K562 (cell line): ENCODE data around the gene TAF1B. TPM values are rescaled to one million over a fixed set of nuclear protein-coding genes. Genes with fewer than 3 reads are reported as not detected.

Experiments
- ATAC-seq: fragments of 200-7000 bp; cut with Tn5 transposase; 3 replicates; pipeline ENCODE4 v1.9.1; 2020; ENCODE audit warnings: moderate library complexity
- BruUV-seq: library from RNA; stranded (reverse); fragments of 400-500 nt; replicated peaks from 2 replicates; lab custom pipeline; 2021; lab: Mats Ljungman, UMichigan
- CTCF ChIA-PET: fragments of 300-600 bp; formaldehyde crosslinking; extraction: SDS; loops from one replicate; lab custom pipeline; 2021; ENCODE audit warnings: low intra/inter-chr PET ratio; lab: Yijun Ruan, JAX
- POLR2A ChIA-PET: fragments of 300-600, 350-650 bp; sonication (Branson Sonifier 250); formaldehyde crosslinking; extraction: SDS; loops from one replicate; lab custom pipeline; 2021; ENCODE audit warnings: antibody characterized with exemption, inconsistent platforms; lab: Yijun Ruan, JAX
- DNase-seq, 4 experiments: peaks; one replicate each; pipeline versions ENCODE4 v3.0.0 to v3.0.0-alpha.2; 2011 to 2018; ENCODE audit warnings: low spot score in 3 of 4, mixed read lengths in 3 of 4; ENCODE audit errors: extremely low read depth in 1 of 4
- FAIRE-seq: peaks from 2 replicates; lab custom pipeline; 2011; peaks lifted over from hg19 to GRCh38; lab: Jason Lieb, UNC
- H2AFZ ChIP-seq: 2 replicates; pipeline ENCODE4 v1.6.0; 2011; ENCODE audit warnings: low read depth, low read length, control low read depth, inconsistent platforms
- H3K27ac ChIP-seq: fragments of 200-600 bp; 3 replicates; pipeline ENCODE4 v1.8.0; 2011; ENCODE audit warnings: low read depth, mild to moderate bottlenecking, control low read depth, inconsistent platforms, low read length, moderate library complexity, mixed read lengths; ENCODE audit errors: extremely low read depth
- H3K27me3 ChIP-seq, 2 experiments: fragments of 300-600 bp in 1 of 2; 2 replicates in 1 of 2; 3 replicates in 1 of 2; pipeline versions ENCODE4 v1.6.0 to v1.8.0; 2011; ENCODE audit warnings: inconsistent platforms in 2 of 2, low read length in 2 of 2, mild to moderate bottlenecking in 1 of 2, mixed read lengths in 1 of 2, moderate library complexity in 1 of 2; ENCODE audit not compliant: control insufficient read depth in 2 of 2, insufficient read depth in 2 of 2
- H3K36me3 ChIP-seq: fragments of 300-600 bp; 3 replicates; pipeline ENCODE4 v1.8.0; 2011; ENCODE audit warnings: mild to moderate bottlenecking, low read length, inconsistent platforms; ENCODE audit not compliant: control insufficient read depth, insufficient read depth
- H3K4me1 ChIP-seq, 2 experiments: fragments of 200-600 bp in 1 of 2; replicated peaks in 1 of 2; 2 replicates in 1 of 2; 3 replicates in 1 of 2; pipeline versions ENCODE4 v1.5.1 to v1.8.0; 2011; ENCODE audit warnings: inconsistent platforms in 2 of 2, low read length in 2 of 2, mild to moderate bottlenecking in 1 of 2, mixed read lengths in 1 of 2, moderate library complexity in 1 of 2; ENCODE audit not compliant: control insufficient read depth in 2 of 2, insufficient read depth in 2 of 2
- H3K4me2 ChIP-seq: 2 replicates; pipeline ENCODE4 v1.6.1; 2011; ENCODE audit warnings: low read length, control low read depth, inconsistent platforms, mixed read lengths; ENCODE audit not compliant: insufficient read depth
- H3K4me3 ChIP-seq: fragments of 200-600 bp; sonication (generic), shearing (Covaris generic); 2 replicates; pipeline ENCODE4 v1.5.1; 2016; ENCODE audit warnings: control low read depth, inconsistent platforms
- H3K79me2 ChIP-seq: fragments of 200-600 bp; 3 replicates; pipeline ENCODE4 v1.8.0; 2011; ENCODE audit warnings: low read length, inconsistent platforms; ENCODE audit not compliant: control insufficient read depth, insufficient read depth
- H3K9ac ChIP-seq, 2 experiments: 2 replicates each; pipeline versions ENCODE4 v1.6.0 to v1.6.1; 2011; ENCODE audit warnings: low read depth in 2 of 2, low read length in 2 of 2, control low read depth in 1 of 2, inconsistent platforms in 1 of 2, mild to moderate bottlenecking in 1 of 2, mixed read lengths in 1 of 2; ENCODE audit not compliant: insufficient read depth in 1 of 2
- H3K9me1 ChIP-seq: one replicate; pipeline ENCODE4 v1.6.0; 2011; ENCODE audit warnings: inconsistent platforms, mild to moderate bottlenecking, low read length, moderate library complexity; ENCODE audit not compliant: control insufficient read depth, insufficient read depth
- H3K9me3 ChIP-seq: replicated peaks from 2 replicates; pipeline ENCODE4 v1.5.1; 2011; ENCODE audit warnings: low read depth, low read length, inconsistent platforms; ENCODE audit not compliant: control insufficient read depth, insufficient read depth
- H4K20me1 ChIP-seq: replicated peaks from 2 replicates; pipeline ENCODE4 v1.6.1; 2011; ENCODE audit warnings: low read length, inconsistent platforms, mixed read lengths; ENCODE audit not compliant: control insufficient read depth, insufficient read depth
- ARID1B ChIP-seq: fragments of 450-650 bp; IDR thresholded peaks from 2 replicates; pipeline ENCODE4 v1.6.1; 2016; ENCODE audit warnings: antibody characterized with exemption, mild to moderate bottlenecking, inconsistent platforms
- BHLHE40 ChIP-seq: IDR thresholded peaks from 2 replicates; pipeline ENCODE4 v1.6.1; 2011; ENCODE audit warnings: low read length, improper control_type of control experiment
- BRCA1 ChIP-seq, 2 experiments: fragments of 450-650 bp in 1 of 2; sonication (generic) in 1 of 2; formaldehyde crosslinking in 1 of 2; IDR thresholded peaks; 2 replicates each; pipeline versions ENCODE4 v1.5.0 to v1.6.1; 2017 to 2020; ENCODE audit warnings: mild to moderate bottlenecking in 1 of 2, missing genetic modification reagents in 1 of 2
- ELF4 ChIP-seq: fragments of 450-650 bp; formaldehyde crosslinking; IDR thresholded peaks from 2 replicates; pipeline ENCODE4 v1.4.0; 2022; ENCODE audit warnings: missing genetic modification characterization
- ESRRA ChIP-seq: fragments of 450-650 bp; IDR thresholded peaks from 2 replicates; pipeline ENCODE4 v1.6.1; 2014; ENCODE audit warnings: low read depth, mild to moderate bottlenecking, moderate library complexity, borderline replicate concordance
- MAFG ChIP-seq: fragments of 450-650 bp; conservative IDR thresholded peaks from 2 replicates; pipeline ENCODE4 v1.6.1; 2016; ENCODE audit warnings: missing genetic modification characterization, missing compliant biosample characterization
- MAZ ChIP-seq, 2 experiments: fragments of 450-650 bp in 1 of 2; sonication (generic) in 1 of 2; formaldehyde crosslinking; IDR thresholded peaks in 1 of 2; conservative IDR thresholded peaks in 1 of 2; 2 replicates each; pipeline versions ENCODE4 v1.4.0 to v1.5.0; 2020; ENCODE audit warnings: mild to moderate bottlenecking in 1 of 2, missing genetic modification reagents in 1 of 2
- MYNN ChIP-seq, 2 experiments: sonication (generic); formaldehyde crosslinking in 1 of 2; IDR thresholded peaks; 2 replicates each; pipeline versions ENCODE4 v1.5.0 to v1.6.1; 2016 to 2020; ENCODE audit warnings: antibody characterized with exemption in 1 of 2, missing genetic modification reagents in 1 of 2
- NR3C1 ChIP-seq: sonication (generic); formaldehyde crosslinking; IDR thresholded peaks from 2 replicates; pipeline ENCODE4 v1.8.1; 2022; ENCODE audit warnings: missing genetic modification reagents
- NUFIP1 ChIP-seq: fragments of 450-650 bp; IDR thresholded peaks from 2 replicates; pipeline ENCODE4 v1.6.1; 2018; ENCODE audit not compliant: partially characterized antibody
- PHF21A ChIP-seq: fragments of 450-650 bp; IDR thresholded peaks from 2 replicates; pipeline ENCODE4 v1.6.1; 2017; ENCODE audit warnings: low read depth, borderline replicate concordance
- SETDB1 ChIP-seq: IDR thresholded peaks from one replicate; pipeline ENCODE4 v1.6.1; 2012; ENCODE audit warnings: low read length, control low read depth, inconsistent platforms
- TARDBP ChIP-seq: fragments of 450-650 bp; IDR thresholded peaks from 2 replicates; pipeline ENCODE4 v1.6.1; 2016
- ZC3H4 ChIP-seq: sonication (generic); formaldehyde crosslinking; IDR thresholded peaks from 2 replicates; pipeline ENCODE4 v1.9.0; 2021; ENCODE audit warnings: missing genetic modification reagents, borderline replicate concordance
- ZNF133 ChIP-seq: fragments of 250-450 bp; sonication (Bioruptor Pico); IDR thresholded peaks from 2 replicates; pipeline ENCODE4 v1.4.0; 2020; ENCODE audit warnings: mild to moderate bottlenecking
- ZNF41 ChIP-seq: fragments of 250-450 bp; sonication (Bioruptor Pico); conservative IDR thresholded peaks from 2 replicates; pipeline ENCODE4 v1.4.0; 2020; ENCODE audit warnings: mild to moderate bottlenecking
- ZNF586 ChIP-seq: fragments of 450-650 bp; formaldehyde crosslinking; conservative IDR thresholded peaks from 2 replicates; pipeline ENCODE4 v1.4.0; 2020; ENCODE audit warnings: mild to moderate bottlenecking, moderate library complexity
- WGBS: fragments of 100-300 bp; shearing (Covaris generic); methylation state at CpG from one replicate; pipeline ENCODE4 v1.1.6; 2016; ENCODE audit warnings: low coverage, mixed read lengths; ENCODE audit not compliant: insufficient coverage; ENCODE audit errors: missing lambda C conversion rate; 5-methylcytosine and 5-hydroxymethylcytosine counted together
- in situ Hi-C: fragments of 300-500 bp; cut with MboI; formaldehyde crosslinking; loops from 4 replicates; pipeline ENCODE4 v1.15.0; 2018; ENCODE audit warnings: inconsistent platforms, mixed read lengths
- intact Hi-C: fragments of 100-400 bp; cut with micrococcal nuclease; formaldehyde crosslinking; loops from 2 replicates; pipeline ENCODE4 v1.14.2; 2022
- polyA plus RNA-seq, 8 experiments: library from polyadenylated mRNA; depleted of rRNA in 4 of 8; stranded (reverse) in 5 of 8; unstranded in 3 of 8; fragments of >200 nt; fragmentation: Nextera tagmentation in 2 of 8; fragmentation: Illumina TruSeq in 1 of 8; extraction: Ambion mirVana in 2 of 8; extraction: Trizol in 1 of 8; gene quantifications; 2 replicates each; pipeline versions ENCODE4 v1.2.1 to v1.2.3, GENCODE V29; 2011 to 2014; ENCODE audit warnings: inconsistent platforms in 1 of 8, missing spikeins in 1 of 8
- total RNA-seq, 7 experiments: library from RNA; depleted of rRNA in 6 of 7; stranded (reverse); fragments of >200 nt in 6 of 7; fragmentation: Illumina TruSeq in 2 of 7; extraction: Trizol in 2 of 7; gene quantifications; 2 replicates each; pipeline versions ENCODE4 v1.2.1 to v1.2.3, GENCODE V29; 2011 to 2021; ENCODE audit warnings: low replicate concordance in 1 of 7
- TF ChIP-seq, protein P1 (sequence below): fragments of 200-800 bp; sonication (Bioruptor generic); IDR thresholded peaks from 2 replicates; pipeline ENCODE4 v1.6.1; 2017; ENCODE audit warnings: missing genetic modification characterization, missing compliant biosample characterization

TAF1B gene
- total and polyA plus RNA-seq, 9 of the 15 experiments (the other 6 are each of a cell fraction or from before 2014, with no cell fraction given) = 8.8 to 25.1 (median 17.3) TPM

DNA sequence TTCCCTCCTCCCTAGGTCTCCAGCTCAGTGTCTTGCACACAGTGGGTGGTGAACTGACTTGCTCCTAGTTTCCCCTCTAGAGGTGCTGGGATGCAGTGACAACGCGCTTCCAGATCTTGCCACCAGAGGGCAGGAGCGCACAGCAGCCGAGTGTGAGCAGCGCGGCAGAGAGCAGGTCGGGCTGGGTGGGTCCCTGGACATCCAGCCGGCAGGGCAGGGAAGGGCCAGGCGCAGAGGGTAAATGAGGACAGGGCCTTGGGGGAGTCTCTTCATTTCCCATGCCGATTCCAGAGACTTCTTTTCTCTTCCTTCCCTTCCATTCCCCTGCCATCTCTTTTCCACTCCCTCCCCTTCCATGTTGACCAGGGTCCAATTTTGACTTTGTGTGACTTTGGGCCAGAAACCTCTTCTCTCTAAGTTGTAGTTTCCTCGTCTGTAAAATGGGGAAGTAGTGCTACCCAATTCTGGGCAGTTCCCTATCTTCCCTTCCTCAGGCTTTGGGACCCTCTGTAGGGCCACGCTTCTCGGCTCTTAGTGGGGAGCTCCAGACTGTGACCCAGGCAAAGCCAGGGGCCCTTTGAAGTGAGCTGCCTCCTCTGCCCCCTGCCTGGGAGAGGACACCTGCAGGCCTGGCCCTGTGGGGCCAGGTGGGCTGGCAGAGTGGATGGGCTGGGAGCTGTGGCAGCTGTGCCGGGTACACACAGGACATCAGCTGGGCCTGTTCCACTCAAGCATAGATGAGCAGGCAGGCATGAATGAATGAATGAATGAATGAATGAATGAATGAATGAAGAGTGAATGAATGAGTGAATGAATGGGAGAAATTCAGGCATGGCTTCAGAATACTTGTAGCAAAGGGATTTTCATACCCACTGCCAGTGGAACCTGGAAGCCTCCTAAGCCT lies 43.3 kb upstream of the TAF1B start:
- Histone ChIP-seq H3K79me2 (no peaks in the 10 kb centered on the region), H3K27me3 (no peaks in the 10 kb centered on the region), H3K4me1 (peaks cover 23 to 39% of the 10 kb centered on the region in 2 experiments), H3K4me2 (peak overlapping the region; percentile 55; the same call in 1 of the 2 replicates), H4K20me1 (no peaks in the 10 kb centered on the region), H3K4me3 (no peak overlapping the region), H3K9me3 (no peaks in the 10 kb centered on the region), H3K9ac (peak overlapping the region in 1 of 2 experiments; percentile 9; a peak in 1 of 4 replicates), H2AFZ (peak overlapping the region; percentile 85), H3K9me1 (no peaks in the 10 kb centered on the region), H3K27ac (no peak overlapping the region), H3K36me3 (no peaks in the 10 kb centered on the region)
- FAIRE-seq (peak; percentile 99), DNase-seq (peak; percentile 87 to 91 (median 89)), ATAC-seq (peak; percentile 95)
- in situ Hi-C loops = loop anchor here (10.0 to 25.0 kb wide), 2 partner anchors 635 to 862 kb away; no protein-coding TSS in a partner anchor
- ChIA-PET CTCF (interaction anchor here (0.5 to 2.4 kb wide), 6 partner anchors 30 to 249 kb away, joined by 3 to 11 read pairs (median 4); no protein-coding TSS in a partner anchor), POLR2A (interaction anchor here (1.1 kb wide), 1 partner anchor 311 kb away, joined by 4 read pairs; no protein-coding TSS in a partner anchor)
- WGBS = 21% methylated on average over 14 of the region's 14 CpGs
- intact Hi-C loops = loop anchor here (1.0 to 10.0 kb wide), 4 partner anchors 21 to 635 kb away; no protein-coding TSS in a partner anchor
- no TSS peak for BruUV-seq
- peak; percentile 53; the same call in 1 of the 2 replicates for TF ChIP-seq TARDBP
- TF ChIP-seq PHF21A = no peak
- no peak for TF ChIP-seq ELF4 (CRISPR knock-in tag)
- TF ChIP-seq BRCA1 (IDR thresholded peaks at IDR 0.05) = no peak
- TF ChIP-seq BRCA1 (CRISPR knock-in tag; IDR thresholded peaks at IDR 0.05) = no peak
- no peak for TF ChIP-seq SETDB1
- peak; percentile 65 for TF ChIP-seq BHLHE40
- TF ChIP-seq, protein P1, sequence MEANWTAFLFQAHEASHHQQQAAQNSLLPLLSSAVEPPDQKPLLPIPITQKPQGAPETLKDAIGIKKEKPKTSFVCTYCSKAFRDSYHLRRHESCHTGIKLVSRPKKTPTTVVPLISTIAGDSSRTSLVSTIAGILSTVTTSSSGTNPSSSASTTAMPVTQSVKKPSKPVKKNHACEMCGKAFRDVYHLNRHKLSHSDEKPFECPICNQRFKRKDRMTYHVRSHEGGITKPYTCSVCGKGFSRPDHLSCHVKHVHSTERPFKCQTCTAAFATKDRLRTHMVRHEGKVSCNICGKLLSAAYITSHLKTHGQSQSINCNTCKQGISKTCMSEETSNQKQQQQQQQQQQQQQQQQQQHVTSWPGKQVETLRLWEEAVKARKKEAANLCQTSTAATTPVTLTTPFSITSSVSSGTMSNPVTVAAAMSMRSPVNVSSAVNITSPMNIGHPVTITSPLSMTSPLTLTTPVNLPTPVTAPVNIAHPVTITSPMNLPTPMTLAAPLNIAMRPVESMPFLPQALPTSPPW (CRISPR knock-in tag) = peak; percentile 44; the same call in 1 of the 2 replicates
- TF ChIP-seq ZNF133 (CRISPR knock-in tag) = no peak
- TF ChIP-seq MYNN (IDR thresholded peaks at IDR 0.05) = no peak
- TF ChIP-seq MYNN (CRISPR knock-in tag; IDR thresholded peaks at IDR 0.05) = no peak
- no peak for TF ChIP-seq ZNF41
- TF ChIP-seq ZC3H4 (CRISPR knock-in tag) = no peak
- no peak for TF ChIP-seq NR3C1 (CRISPR knock-in tag)
- TF ChIP-seq MAFG (tag) = no peak
- TF ChIP-seq NUFIP1 = no peak
- peak; percentile 28; the same call in 1 of the 2 replicates for TF ChIP-seq ARID1B
- TF ChIP-seq ZNF586 (CRISPR knock-in tag) = no peak
- peak; percentile 10 to 63; a peak in 2 of 4 replicates for TF ChIP-seq MAZ (CRISPR knock-in tag; conservative IDR thresholded peaks at IDR 0.05 in 1 of 2, IDR thresholded peaks at IDR 0.05 in 1 of 2)
- TF ChIP-seq ESRRA = peak; percentile 85
